GM15510 (cell line): Measurements from ENCODE around the gene SERPINB11.

Experiments used
- POLR2A ChIP-seq: IDR thresholded peaks from 3 replicates; pipeline ENCODE4 v1.6.1; 2011; ENCODE audit warnings: borderline replicate concordance; ENCODE audit not compliant: insufficient read length; ENCODE audit errors: extremely low read depth

Gene SERPINB11

GRCh38 chr18:63762518-63762917 lies 59.8 kb downstream of the SERPINB11 start:
- TF ChIP-seq POLR2A: no peak

GRCh38 chr18:63763831-63764600 lies 61.3 kb downstream of the SERPINB11 start:
- TF ChIP-seq POLR2A: no peak

- TF ChIP-seq POLR2A: no peak
These were observed 63.1 kb downstream of the SERPINB11 start for GRCh38 chr18:63765837-63766236.
